GM12891 (cell line): ENCODE results near the gene ARHGAP26.

Experiments
- POLR2A ChIP-seq: IDR thresholded peaks from 2 replicates; pipeline ENCODE4 v1.6.1; 2011; ENCODE audit warnings: low read depth, low read length, control low read depth
- POLR2AphosphoS5 ChIP-seq: IDR thresholded peaks from 2 replicates; pipeline ENCODE4 v1.6.1; 2011; ENCODE audit warnings: low read depth, low read length, control low read depth
- SPI1 ChIP-seq: IDR thresholded peaks from 2 replicates; pipeline ENCODE4 v1.6.1; 2011; ENCODE audit warnings: low read depth, low read length, control low read depth
- TAF1 ChIP-seq: IDR thresholded peaks from 2 replicates; pipeline ENCODE4 v1.6.1; 2011; ENCODE audit warnings: low read depth, low read length, control low read depth

GRCh38 chr5:143146161-143146560, 376.0 kb downstream of the ARHGAP26 start:
- TF ChIP-seq TAF1 (no peak), POLR2A (no peak), POLR2AphosphoS5 (no peak), SPI1 (no peak)
